Measurements from ENCODE around the gene ADAMTS1.

Gene ADAMTS1

DNA sequence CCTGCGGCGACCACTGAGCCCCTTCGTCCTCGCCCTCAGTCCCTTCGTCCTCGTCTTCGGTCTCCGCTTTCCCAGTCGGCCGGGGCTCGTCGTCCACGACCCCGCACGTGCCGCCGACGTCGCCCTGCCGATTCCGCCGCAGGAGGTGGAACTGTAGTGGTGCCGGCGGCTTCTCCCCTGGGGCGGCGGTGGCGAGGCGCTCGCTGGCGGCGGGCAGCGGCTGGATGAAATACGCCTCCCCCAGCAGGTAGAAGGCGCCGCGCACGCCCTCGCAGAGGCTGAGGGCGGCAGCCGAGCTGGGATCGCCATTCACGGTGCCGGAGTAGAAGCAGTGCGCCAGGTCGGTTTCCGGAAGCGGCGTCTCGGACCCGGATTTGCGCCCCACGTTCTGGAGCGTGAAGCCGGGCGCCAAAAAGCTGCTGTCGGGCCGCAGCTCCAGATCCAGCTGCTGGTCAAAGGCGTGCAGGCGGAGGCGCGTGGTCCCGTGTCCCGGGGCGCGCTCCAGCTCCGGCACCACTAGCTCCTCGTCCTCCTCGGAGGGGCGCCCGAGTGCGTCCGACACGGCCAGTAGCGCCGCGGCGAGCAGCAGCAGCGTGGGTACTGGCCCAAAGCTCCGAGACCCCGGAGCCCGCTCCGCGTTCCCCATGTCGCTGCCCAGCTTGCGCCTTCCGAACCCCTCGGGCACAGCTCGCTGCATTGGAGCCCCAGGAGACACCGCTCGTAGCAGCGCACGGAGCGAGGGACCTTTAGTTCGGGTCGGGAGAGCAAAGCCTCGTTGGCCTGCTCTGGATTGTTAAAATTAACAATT, 747 bp downstream of the ADAMTS1 start:
- peak; percentile 59 for DNase-seq

DNA sequence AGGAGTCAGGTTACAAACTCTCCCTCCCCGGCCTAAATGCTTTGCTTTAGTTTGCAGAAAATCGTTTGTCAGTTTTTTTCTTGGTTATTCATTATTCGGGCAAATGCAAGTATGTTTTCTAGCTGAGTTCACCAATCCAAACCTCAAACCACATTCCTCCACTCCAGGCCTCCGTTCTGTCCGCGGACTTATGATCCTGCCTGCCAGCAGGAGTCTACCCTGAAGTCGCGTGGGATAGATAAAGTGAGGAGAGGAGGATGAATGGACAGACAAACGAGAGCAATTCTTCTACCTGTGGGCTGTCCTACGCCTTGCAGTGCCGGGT, 1.3 kb downstream of the ADAMTS1 start:
- peak; percentile 48 for DNase-seq

- DNase-seq, result peak; percentile 58
Observed at GRCh38 chr21:26842974-26843932, 2.0 kb downstream of the ADAMTS1 start.

GRCh38 chr21:26842300-26842699, 2.9 kb downstream of the ADAMTS1 start:
- DNase-seq, result no peak

DNA sequence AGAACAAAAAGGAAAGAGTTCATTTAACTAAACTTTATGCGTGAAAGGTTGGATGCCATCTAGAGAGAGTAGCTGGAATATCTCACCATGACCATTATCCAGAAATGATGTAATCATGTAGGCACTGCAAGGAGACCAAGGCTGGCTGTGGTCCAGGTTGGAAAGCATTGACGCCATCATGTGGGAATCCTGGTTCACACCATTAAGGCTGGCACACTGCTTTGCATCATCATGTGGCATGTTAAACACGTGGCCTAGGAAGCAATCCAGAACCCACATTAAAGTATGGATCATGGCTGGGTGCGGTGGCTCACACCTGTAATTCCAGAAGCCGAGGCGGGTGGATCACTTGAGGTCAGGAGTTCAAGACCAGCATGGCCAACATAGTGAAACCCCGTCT, 4.3 kb downstream of the ADAMTS1 start:
- peak; percentile 21 for DNase-seq

DNA sequence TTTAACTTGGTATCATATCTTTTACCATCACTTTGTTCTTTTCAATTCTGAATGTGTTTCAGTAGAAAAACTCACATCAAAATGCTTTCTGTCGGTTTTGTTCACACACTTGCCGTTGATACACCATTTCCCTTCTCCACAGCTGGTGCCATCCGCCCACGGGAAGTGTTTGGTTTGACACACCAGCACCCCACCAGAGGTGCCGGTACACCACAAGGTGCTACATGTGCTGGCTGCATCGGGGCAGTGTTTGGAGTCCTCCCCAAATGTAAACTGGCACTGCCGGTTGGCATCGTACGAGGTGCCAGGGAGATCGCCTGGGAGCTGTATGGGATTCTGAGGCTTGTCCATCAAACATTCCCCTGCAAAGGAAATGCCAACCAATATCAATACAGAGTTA, 5.0 kb downstream of the ADAMTS1 start:
- DNase-seq, result no peak

- no peak for DNase-seq
Observed at GRCh38 chr21:26837539-26837938, 7.7 kb downstream of the ADAMTS1 start.

- DNase-seq, result no peak
Observed at GRCh38 chr21:26836528-26836927, 8.7 kb downstream of the ADAMTS1 start.

DNA sequence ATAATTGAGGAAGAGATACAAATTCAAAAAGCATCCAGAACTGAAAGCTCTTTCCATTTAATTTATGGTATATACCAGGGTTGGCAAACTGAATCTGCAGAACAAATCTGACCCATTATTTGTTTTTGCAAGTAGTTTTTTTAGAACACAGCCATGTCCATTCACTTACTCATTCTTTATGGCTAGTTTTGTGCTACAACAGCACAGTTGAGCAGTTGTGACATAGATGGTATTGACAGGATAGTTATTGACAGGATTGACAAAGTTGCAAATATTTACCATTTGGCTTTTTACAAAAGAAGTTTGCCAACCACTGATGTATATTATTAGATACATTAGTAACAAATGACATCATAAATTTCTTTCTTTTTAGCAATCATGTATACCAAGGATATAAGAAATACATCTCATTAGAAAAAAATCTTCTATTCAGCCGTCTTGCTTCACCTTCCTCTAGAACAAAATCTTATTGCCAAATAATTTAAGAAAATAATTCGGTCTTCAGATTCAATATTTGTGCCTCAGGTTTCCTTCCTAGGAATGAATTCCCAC, 9.4 kb downstream of the ADAMTS1 start:
- DNase-seq, result no peak

GRCh38 chr21:26835027-26835713, 10.0 kb downstream of the ADAMTS1 start:
- no peak for DNase-seq

GRCh38 chr21:26834181-26834905, 10.9 kb downstream of the ADAMTS1 start:
- no peak for DNase-seq

DNA sequence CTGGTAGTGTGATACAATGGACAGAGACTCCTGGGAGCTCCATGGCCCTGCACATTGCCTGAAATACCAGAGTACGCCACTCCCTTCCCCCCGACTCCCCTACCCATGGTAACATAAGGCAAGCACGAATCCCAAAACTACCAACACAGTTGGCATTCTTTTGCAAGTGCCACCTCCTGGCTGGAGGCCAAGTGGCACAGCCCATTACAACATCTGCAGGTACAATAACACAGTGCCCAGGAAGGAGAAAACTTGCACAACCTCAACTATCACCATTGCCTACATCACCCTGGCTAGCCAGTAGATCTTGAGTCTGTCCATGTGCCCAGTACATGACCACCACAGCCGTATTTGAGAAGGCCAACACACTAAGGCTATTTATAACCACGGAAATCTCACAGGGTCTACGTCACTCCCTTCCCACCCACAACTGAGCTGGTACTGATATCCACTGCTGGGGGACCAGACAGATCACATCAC, 11.7 kb downstream of the ADAMTS1 start:
- DNase-seq, result no peak

DNA sequence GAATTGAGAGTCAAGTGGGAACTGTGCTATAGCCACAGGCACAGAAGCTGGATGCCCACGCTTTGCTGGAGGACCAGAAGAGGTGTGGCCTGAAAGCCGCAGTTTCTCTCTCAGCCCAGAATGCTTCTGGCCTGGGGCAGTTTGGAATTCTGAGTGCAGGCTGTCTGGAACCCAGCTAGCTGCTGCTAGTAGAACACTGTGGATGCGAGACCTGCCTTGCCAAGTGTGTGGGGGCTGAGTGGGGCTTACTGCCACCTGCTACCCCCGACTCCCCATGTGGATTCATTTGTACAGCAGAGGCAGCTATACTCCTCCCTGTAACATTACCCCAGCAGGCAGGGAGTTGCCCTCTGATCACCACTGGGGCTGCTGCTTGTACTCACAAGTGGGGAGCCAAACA, 12.2 kb downstream of the ADAMTS1 start:
- DNase-seq, result no peak

- no peak for DNase-seq
Observed at GRCh38 chr21:26832546-26832945, 12.7 kb downstream of the ADAMTS1 start.

DNA sequence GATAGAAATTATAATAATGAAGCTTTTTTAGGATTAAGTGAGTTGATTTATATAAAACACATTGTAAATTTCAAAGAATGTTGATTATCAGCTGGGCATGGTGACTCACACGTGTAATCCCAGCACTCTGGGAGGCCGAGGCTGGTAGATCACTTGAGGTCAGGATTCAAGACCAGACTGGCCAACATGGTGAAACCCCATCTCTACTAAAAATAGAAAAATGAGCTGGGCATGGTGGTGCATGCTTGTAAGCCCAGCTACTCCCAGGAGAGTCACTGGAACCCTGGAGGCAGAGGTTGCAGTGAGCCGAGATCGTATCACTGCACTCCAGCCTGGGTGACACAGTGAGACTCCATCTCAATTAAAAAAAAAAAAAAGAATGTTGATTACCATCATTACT, 18.4 kb downstream of the ADAMTS1 start:
- no peak for DNase-seq

GRCh38 chr21:26820509-26820908, 24.7 kb downstream of the ADAMTS1 start:
- DNase-seq, result no peak

DNA sequence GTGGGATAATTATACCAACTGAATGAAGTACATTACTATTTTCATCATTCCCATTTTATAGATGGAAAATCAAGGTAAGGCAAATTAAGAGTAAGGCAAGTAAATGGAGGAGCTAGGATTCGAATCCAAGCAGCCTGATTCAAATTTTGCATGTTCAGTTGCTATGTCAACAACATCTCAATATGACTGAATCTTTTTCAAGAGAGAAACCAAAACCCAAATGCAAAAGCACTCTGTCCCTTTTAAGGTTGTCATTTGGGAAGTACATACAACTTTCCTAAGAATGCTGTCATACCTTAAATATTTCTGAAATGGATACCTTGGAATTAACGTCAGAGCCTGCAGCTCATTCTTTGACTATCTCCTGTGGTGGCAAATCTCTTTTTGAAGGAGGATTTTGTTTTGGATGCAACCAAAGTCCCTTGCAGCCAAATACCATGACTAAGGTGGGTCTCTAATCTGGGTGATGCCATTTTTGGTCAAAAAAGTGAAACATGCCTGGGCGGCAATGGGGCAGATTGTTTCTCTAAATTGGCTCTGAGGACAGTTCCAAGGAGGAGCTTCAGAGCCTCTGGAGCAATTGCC, 25.4 kb downstream of the ADAMTS1 start:
- DNase-seq, result no peak

- no peak for DNase-seq
Observed at GRCh38 chr21:26818906-26819305, 26.3 kb downstream of the ADAMTS1 start.

GRCh38 chr21:26815197-26815596, 30.0 kb downstream of the ADAMTS1 start:
- DNase-seq, result no peak

DNA sequence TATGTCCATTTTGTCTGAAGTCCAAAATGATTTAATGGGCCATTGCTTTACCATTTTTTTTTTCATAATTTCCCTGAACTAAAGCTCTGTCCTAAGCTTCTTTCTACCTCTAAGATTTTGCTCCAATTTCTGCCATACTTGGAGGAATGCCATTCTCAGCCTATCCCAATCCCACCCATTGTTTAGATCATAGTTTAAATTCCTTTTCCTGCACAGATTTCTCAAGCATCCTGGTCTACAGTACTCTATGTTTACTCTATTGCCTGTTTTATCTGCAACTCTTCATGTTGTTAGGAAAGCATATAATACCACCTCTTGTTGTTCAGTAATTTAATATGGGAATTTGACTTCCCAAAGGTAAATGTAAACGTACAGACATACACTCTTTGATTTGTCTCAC, 30.8 kb downstream of the ADAMTS1 start:
- DNase-seq, result no peak

- DNase-seq, result no peak
Observed at GRCh38 chr21:26813426-26813998, 31.7 kb downstream of the ADAMTS1 start.

DNA sequence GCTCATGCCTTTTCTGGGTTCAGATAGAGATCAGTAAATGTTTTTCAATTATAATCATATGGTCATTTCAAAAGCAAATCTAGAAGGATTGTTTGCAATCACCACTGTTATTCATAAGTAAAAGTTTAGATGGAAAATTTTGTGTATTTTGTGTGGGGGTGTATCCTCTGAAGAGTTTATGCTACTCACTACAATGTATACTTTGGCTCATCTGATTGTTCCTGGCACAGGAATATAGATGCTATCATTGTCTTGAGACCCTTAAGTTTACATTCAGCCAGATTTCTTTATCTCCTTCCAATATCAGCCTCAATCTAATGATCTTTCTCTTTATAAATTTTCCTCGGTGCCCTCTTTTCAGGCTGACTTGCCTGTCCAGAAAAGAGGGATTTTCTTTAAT, 33.0 kb downstream of the ADAMTS1 start:
- DNase-seq, result no peak

Data from NCI-H69 (cell line).